NCI-H2227 treated with DMSO at 0.1 percent for 48 hours (cell line): ENCODE measurements around the gene COL25A1.

ENCODE experiments used
- DNase-seq: peaks from one replicate; lab custom pipeline; 2025; lab: John Stamatoyannopoulos, UW

The COL25A1 gene

GRCh38 chr4:108852691-108853090 is 449.8 kb downstream of the COL25A1 start:
- no peak for DNase-seq

- DNase-seq: no peak
Observed at GRCh38 chr4:108851366-108851765, 451.1 kb downstream of the COL25A1 start.

- no peak for DNase-seq
Observed at GRCh38 chr4:108850219-108850649, 452.2 kb downstream of the COL25A1 start.

- DNase-seq: no peak
Observed at GRCh38 chr4:108849611-108850168, 452.8 kb downstream of the COL25A1 start.

- no peak for DNase-seq
Observed at GRCh38 chr4:108846568-108846967, 455.9 kb downstream of the COL25A1 start.

GRCh38 chr4:108840426-108840975 is 462.0 kb downstream of the COL25A1 start:
- no peak for DNase-seq

GRCh38 chr4:108839333-108839732 is 463.1 kb downstream of the COL25A1 start:
- no peak for DNase-seq

- no peak for DNase-seq
Observed at GRCh38 chr4:108838451-108838850, 464.0 kb downstream of the COL25A1 start.

- DNase-seq: no peak
Observed at GRCh38 chr4:108834835-108835384, 467.5 kb downstream of the COL25A1 start.

- DNase-seq: no peak
Observed at GRCh38 chr4:108834166-108834834, 468.2 kb downstream of the COL25A1 start.

GRCh38 chr4:108833046-108833445 is 469.4 kb downstream of the COL25A1 start:
- DNase-seq: no peak

- DNase-seq: no peak
Observed at GRCh38 chr4:108831886-108832285, 470.6 kb downstream of the COL25A1 start.

- DNase-seq: no peak
Observed at GRCh38 chr4:108831291-108831690, 471.2 kb downstream of the COL25A1 start.

- DNase-seq: no peak
Observed at GRCh38 chr4:108830509-108831244, 471.8 kb downstream of the COL25A1 start.

- DNase-seq: no peak
Observed at GRCh38 chr4:108829966-108830492, 472.4 kb downstream of the COL25A1 start.

GRCh38 chr4:108828620-108829019 is 473.8 kb downstream of the COL25A1 start:
- peak; percentile 7 for DNase-seq

- no peak for DNase-seq
Observed at GRCh38 chr4:108825737-108826136, 476.7 kb downstream of the COL25A1 start.

GRCh38 chr4:108821351-108821930 is 481.0 kb downstream of the COL25A1 start:
- no peak for DNase-seq

- DNase-seq: no peak
Observed at GRCh38 chr4:108820492-108821350, 481.7 kb downstream of the COL25A1 start.

- DNase-seq: no peak
Observed at GRCh38 chr4:108814326-108814725, 488.1 kb downstream of the COL25A1 start.

- no peak for DNase-seq
Observed at GRCh38 chr4:108813261-108813660, 489.2 kb downstream of the COL25A1 start.
